ENCODE measurements around the gene ITGB7. TPM values are rescaled to one million over a fixed set of nuclear protein-coding genes. Genes with fewer than 3 reads are reported as not detected.
"Not testable (repeated sequence)": the region's sequence is repeated elsewhere in the genome, so short reads cannot be mapped to it uniquely, and the experiment has no call there.

ITGB7 gene
- total RNA-seq, 1 donor from 2014 or later: 1.3 TPM

- intact Hi-C loops (cut with micrococcal nuclease); ATAC-seq; DNase-seq: not testable (repeated sequence)
These were observed 4.7 kb downstream of the ITGB7 start for GRCh38 chr12:53202316-53202715.

- DNase-seq (no peak), ATAC-seq (no peak)
- intact Hi-C loops (cut with micrococcal nuclease): no loop called here
These were observed 5.4 kb downstream of the ITGB7 start for GRCh38 chr12:53201639-53202038.

- ATAC-seq (no peak), DNase-seq (no peak)
These were observed 5.9 kb downstream of the ITGB7 start for GRCh38 chr12:53201177-53201541.

GRCh38 chr12:53200458-53201176 is 6.4 kb downstream of the ITGB7 start:
- ATAC-seq (no peak), DNase-seq (no peak)
- intact Hi-C loops (cut with micrococcal nuclease): no loop called here

More at GRCh38 chr12:53201177-53201541, 5.9 kb downstream of the ITGB7 start:
- intact Hi-C loops (cut with micrococcal nuclease): no loop called here

- DNase-seq (no peak), ATAC-seq (no peak)
- intact Hi-C loops (cut with micrococcal nuclease): no loop called here
These were observed 7.0 kb downstream of the ITGB7 start for GRCh38 chr12:53200107-53200457.

GRCh38 chr12:53199700-53200099 is 7.4 kb downstream of the ITGB7 start:
- ATAC-seq (no peak), DNase-seq (no peak)
- intact Hi-C loops (cut with micrococcal nuclease): loop anchor here (10.0 kb wide), 1 partner anchor 135 kb away; no protein-coding TSS in a partner anchor

- intact Hi-C loops (cut with micrococcal nuclease): loop anchor here (10.0 kb wide), 1 partner anchor 134 kb away; no protein-coding TSS in a partner anchor
- DNase-seq (no peak), ATAC-seq (no peak)
These were observed 8.5 kb downstream of the ITGB7 start for GRCh38 chr12:53198486-53199110.

GRCh38 chr12:53197011-53197640 is 9.9 kb downstream of the ITGB7 start:
- intact Hi-C loops (cut with micrococcal nuclease): loop anchor here (10.0 kb wide), 1 partner anchor 132 kb away; no protein-coding TSS in a partner anchor
- DNase-seq: no peak
- ATAC-seq: no peak

GRCh38 chr12:53196486-53196885 is 10.6 kb downstream of the ITGB7 start:
- ATAC-seq: no peak
- DNase-seq: no peak
- intact Hi-C loops (cut with micrococcal nuclease): loop anchor here (10.0 kb wide), 1 partner anchor 132 kb away; no protein-coding TSS in a partner anchor

- DNase-seq (no peak), ATAC-seq (no peak)
- intact Hi-C loops (cut with micrococcal nuclease): loop anchor here (10.0 kb wide), 1 partner anchor 131 kb away; no protein-coding TSS in a partner anchor
These were observed 11.3 kb downstream of the ITGB7 start for GRCh38 chr12:53195516-53196420.

- intact Hi-C loops (cut with micrococcal nuclease): loop anchor here (10.0 kb wide), 1 partner anchor 130 kb away; no protein-coding TSS in a partner anchor
- no peak for ATAC-seq
- DNase-seq: no peak
These were observed 12.1 kb downstream of the ITGB7 start for GRCh38 chr12:53194973-53195372.

- DNase-seq (no peak), ATAC-seq (no peak)
- intact Hi-C loops (cut with micrococcal nuclease): loop anchor here (10.0 kb wide), 1 partner anchor 129 kb away; no protein-coding TSS in a partner anchor
These were observed 12.9 kb downstream of the ITGB7 start for GRCh38 chr12:53193985-53194716.

- DNase-seq (no peak), ATAC-seq (no peak)
- intact Hi-C loops (cut with micrococcal nuclease): loop anchor here (10.0 kb wide), 1 partner anchor 128 kb away; no protein-coding TSS in a partner anchor
These were observed 14.0 kb downstream of the ITGB7 start for GRCh38 chr12:53193040-53193439.

- DNase-seq (no peak), ATAC-seq (no peak)
- intact Hi-C loops (cut with micrococcal nuclease): loop anchor here (10.0 kb wide), 1 partner anchor 128 kb away; no protein-coding TSS in a partner anchor
These were observed 14.5 kb downstream of the ITGB7 start for GRCh38 chr12:53192531-53193021.

GRCh38 chr12:53191885-53192530 is 15.0 kb downstream of the ITGB7 start:
- ATAC-seq (no peak), DNase-seq (no peak)
- intact Hi-C loops (cut with micrococcal nuclease): loop anchor here (10.0 kb wide), 1 partner anchor 127 kb away; no protein-coding TSS in a partner anchor

GRCh38 chr12:53191096-53191884 is 15.8 kb downstream of the ITGB7 start:
- no peak for DNase-seq
- no peak for ATAC-seq
- intact Hi-C loops (cut with micrococcal nuclease): loop anchor here (10.0 kb wide), 1 partner anchor 126 kb away; no protein-coding TSS in a partner anchor
